GM21825 (cell line): ENCODE data around the gene NFKBIL1.
"Not testable (repeated sequence)": the region's sequence is repeated elsewhere in the genome, so short reads cannot be mapped to it uniquely, and the experiment has no call there.

Experiments
- ATAC-seq: cut with Tn5 transposase; IDR thresholded peaks from one replicate; pipeline ENCODE4 v1.9.1; 2021; ENCODE audit warnings: mild to moderate bottlenecking, moderate library complexity; ENCODE audit not compliant: unreplicated experiment

NFKBIL1 gene

DNA sequence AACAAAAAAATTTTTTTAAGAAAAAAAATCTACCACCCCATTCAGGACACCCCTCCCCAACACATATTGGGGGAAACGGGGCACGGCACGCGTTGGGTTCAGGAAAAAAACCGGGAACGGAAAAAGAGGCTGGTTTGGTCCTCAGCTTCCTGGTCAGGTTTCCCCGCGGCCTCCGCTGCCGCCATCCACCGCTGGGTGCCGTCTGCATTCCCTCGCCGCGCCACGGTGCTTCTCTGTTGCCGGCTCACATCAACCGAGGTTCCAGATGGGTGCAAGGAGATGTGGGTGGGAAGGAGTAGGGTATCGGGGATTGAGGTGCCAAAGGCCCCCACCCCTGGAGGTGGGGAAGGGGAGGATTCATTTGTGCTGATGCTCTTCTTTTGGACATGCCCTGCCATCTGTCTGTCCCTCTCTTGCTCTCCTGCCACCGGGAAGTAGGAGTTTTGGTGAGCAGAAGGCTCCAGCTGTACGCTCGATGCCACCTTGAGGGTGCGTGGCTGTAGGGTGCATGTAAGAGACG lies 12.8 kb upstream of the NFKBIL1 start:
- ATAC-seq: no peak

GRCh38 chr6:31535538-31536324 lies 11.7 kb upstream of the NFKBIL1 start:
- ATAC-seq: no peak

GRCh38 chr6:31538805-31539400 lies 8.5 kb upstream of the NFKBIL1 start:
- ATAC-seq: no peak

DNA sequence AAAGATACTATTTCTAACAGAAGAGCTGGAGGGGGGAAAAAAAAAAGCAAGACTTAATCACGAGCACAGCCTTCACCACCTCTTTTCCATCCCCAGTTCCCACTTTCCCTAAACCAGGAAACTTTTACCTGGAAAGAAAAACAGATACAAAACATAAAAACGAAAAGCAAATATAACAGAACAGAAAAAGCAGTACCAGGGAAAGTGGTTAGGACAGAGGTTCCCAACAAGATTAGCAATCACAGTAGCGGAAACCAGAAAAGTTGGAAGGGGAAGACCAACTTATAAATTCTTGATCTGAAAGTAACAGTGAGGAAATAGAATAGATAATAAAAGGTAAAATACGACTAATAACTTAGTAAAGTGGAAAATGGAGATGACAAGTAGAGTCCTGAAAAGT lies 6.8 kb upstream of the NFKBIL1 start:
- no peak for ATAC-seq

DNA sequence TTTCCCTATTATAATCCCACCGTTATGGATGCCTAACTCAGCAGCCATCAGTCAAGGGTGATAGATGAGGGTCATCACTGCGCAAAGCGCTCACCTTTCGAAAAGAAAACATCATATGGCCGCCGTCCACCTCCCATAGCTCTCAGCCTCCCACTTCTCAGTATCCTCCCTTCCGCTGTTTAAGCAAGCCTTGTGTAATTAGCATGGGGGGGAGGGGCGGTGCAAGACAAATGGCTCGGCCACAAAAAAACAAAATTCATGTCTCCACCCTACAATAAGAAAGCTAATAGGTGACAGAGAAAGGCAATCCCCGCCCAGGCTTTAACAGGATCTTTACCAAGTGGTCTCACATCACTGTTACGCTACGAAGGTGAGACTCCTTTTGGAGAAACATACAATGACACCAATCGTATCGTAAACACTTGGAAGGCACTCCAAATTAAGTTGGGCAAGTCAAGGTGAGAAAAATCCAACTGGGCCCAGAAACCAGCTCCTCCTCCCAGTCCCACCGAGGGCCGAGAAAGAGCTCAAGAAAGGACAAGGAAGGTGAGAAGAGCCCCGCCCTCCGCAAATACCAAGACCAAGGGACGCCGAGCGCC lies 6.2 kb upstream of the NFKBIL1 start:
- no peak for ATAC-seq

GRCh38 chr6:31541658-31542521 lies 5.5 kb upstream of the NFKBIL1 start, which contains the start of gene DDX39B:
DDX39B (minus strand) TSS chr6:31542003; CDS start chr6:31540532, 1,471 bp downstream.
- peak; percentile 54 for ATAC-seq

- no peak for ATAC-seq
Observed at GRCh38 chr6:31543639-31544038, 3.8 kb upstream of the NFKBIL1 start.

DNA sequence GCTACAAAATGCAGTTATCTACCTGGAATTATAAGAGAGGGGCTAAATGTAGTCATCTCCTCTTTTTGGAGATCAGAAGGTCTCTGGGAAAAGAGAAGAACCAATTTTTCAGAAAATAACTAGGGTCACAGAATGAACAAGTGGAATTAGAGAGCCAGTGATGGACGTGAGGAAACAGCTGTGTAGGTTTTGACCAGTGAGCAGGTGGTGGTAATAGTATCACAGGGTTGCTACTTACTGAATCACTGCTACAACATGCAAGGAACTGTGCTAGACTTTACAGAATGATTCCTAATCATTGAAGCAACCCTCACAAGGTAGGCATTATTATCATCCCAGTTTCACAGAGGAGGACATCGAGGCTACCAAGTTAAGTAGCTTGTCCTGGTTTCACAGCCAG lies 2.7 kb upstream of the NFKBIL1 start:
- no peak for ATAC-seq

DNA sequence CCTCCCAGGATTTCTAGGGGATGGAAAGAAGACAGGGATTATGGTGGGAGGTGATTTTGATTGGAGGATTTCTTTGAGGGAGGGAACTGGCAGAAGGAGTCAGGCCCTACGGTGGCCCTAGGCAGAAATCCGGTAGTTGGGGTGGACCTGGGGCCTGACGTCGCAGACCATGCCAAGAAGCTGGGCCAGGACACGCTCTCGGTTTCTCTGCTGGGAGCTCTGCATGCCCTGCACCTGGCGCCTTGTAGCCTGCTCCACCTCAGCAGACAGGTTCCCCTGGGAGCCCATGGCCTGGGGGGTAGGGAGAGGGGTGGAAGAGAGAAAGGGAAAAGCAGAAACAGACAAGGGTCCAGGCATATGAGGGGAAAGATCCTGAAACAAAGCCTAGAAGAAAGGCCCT lies 2.1 kb upstream of the NFKBIL1 start:
- ATAC-seq: no peak

- ATAC-seq: peak; percentile 44
Observed at GRCh38 chr6:31546339-31546957, 960 bp upstream of the NFKBIL1 start, which contains the start of gene ATP6V1G2. ATP6V1G2 (minus strand) TSS chr6:31546608; CDS start chr6:31546559, 49 bp downstream.

GRCh38 chr6:31547727-31548543 lies 527 bp downstream of the NFKBIL1 start:
- ATAC-seq: no peak

- no peak for ATAC-seq
Observed at GRCh38 chr6:31548544-31548873, 1.1 kb downstream of the NFKBIL1 start.

- not testable (repeated sequence) for ATAC-seq
Observed at GRCh38 chr6:31551371-31551770, 4.0 kb downstream of the NFKBIL1 start.

DNA sequence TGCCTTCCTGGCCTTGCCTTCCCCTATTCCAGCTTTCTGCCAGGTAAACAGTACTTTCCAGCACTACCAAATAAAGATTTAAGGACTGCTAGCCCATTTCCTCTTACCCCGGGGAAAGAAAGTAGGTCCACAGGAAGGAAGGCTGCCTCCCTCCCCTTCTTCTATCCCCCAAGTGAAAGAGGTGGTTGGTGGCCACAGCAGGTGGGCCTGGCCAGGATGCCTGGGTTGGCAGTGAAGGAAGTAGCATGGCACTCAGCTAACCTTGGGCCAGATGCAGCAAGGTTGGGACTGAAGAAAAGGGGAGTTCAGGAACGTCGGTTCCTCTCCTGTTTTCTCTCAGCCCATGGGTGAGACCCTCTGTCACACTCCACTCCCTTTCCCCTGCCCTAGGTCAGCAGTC lies 8.9 kb downstream of the NFKBIL1 start:
- ATAC-seq: no peak

DNA sequence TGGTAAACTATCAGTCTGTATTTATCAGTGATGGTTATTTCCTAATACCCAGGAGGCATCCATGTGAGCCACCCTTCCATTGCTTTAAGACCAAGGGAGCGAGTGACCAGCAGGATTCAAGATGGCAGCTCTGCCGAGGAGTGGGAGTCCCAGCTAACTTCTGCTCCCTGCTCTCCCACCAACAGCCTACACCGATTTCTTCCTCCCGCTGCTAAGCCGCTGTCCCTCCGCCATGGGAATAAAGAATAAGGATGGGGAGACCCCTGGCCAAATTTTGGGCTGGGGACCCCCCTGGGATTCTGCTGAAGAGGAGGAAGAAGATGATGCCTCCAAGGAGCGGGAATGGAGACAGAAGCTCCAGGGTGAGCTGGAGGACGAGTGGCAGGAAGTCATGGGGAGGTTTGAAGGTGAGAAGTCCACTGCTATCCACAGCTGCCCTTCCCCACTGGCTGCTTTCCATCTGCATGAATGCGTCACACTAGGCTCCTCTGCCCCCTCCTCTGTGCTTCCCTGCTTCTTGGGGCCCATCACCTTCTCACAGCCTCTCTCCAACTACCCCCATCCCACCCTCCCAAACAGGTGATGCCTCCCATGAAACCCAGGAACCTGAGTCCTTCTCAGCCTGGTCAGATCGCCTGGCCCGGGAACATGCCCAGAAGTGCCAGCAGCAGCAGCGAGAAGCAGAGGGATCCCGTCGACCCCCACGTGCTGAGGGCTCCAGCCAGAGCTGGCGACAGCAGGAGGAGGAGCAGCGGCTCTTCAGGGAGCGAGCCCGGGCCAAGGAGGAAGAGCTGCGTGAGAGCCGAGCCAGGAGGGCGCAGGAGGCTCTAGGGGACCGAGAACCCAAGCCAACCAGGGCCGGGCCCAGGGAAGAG lies 10.3 kb downstream of the NFKBIL1 start:
- ATAC-seq: no peak

DNA sequence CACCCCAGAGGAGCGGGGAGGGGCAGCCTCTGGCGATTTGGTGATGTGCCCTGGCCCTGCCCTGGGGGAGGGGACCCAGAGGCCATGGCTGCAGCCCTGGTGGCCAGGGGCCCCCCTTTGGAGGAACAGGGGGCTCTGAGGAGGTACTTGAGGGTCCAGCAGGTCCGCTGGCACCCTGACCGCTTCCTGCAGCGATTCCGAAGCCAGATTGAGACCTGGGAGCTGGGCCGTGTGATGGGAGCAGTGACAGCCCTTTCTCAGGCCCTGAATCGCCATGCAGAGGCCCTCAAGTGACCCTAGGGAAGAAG lies 10.9 kb downstream of the NFKBIL1 start:
- ATAC-seq: no peak

GRCh38 chr6:31558631-31559500 lies 11.5 kb downstream of the NFKBIL1 start:
- no peak for ATAC-seq

- ATAC-seq: peak; percentile 3
Observed at GRCh38 chr6:31559606-31559957, 12.2 kb downstream of the NFKBIL1 start.
